ENCODE measurements around the gene ABHD12B.

- TF ChIP-seq POLR2AphosphoS5 (IDR thresholded peaks at IDR 0.05; ENCODE audit: insufficient read depth, low read depth, low read length) (no peak), JUN (IDR thresholded peaks at IDR 0.05; ENCODE audit: borderline replicate concordance, insufficient read depth, insufficient read length, low read depth) (no peak), GATA2 (IDR thresholded peaks at IDR 0.05; ENCODE audit: insufficient read depth, insufficient read length, low read depth, low read length) (no peak)
- TF ChIP-seq, protein P1, sequence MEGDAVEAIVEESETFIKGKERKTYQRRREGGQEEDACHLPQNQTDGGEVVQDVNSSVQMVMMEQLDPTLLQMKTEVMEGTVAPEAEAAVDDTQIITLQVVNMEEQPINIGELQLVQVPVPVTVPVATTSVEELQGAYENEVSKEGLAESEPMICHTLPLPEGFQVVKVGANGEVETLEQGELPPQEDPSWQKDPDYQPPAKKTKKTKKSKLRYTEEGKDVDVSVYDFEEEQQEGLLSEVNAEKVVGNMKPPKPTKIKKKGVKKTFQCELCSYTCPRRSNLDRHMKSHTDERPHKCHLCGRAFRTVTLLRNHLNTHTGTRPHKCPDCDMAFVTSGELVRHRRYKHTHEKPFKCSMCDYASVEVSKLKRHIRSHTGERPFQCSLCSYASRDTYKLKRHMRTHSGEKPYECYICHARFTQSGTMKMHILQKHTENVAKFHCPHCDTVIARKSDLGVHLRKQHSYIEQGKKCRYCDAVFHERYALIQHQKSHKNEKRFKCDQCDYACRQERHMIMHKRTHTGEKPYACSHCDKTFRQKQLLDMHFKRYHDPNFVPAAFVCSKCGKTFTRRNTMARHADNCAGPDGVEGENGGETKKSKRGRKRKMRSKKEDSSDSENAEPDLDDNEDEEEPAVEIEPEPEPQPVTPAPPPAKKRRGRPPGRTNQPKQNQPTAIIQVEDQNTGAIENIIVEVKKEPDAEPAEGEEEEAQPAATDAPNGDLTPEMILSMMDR (IDR thresholded peaks at IDR 0.05; ENCODE audit: extremely low read depth in 1 of 2, insufficient read depth in 1 of 2, low read depth in 1 of 2, low read length in 2 of 2), result no peak
Measured at GRCh38 chr14:50944647-50945413, 73.0 kb downstream of the ABHD12B start.
